K562 (cell line): ENCODE results near the gene CPSF4. TPM values are rescaled to one million over a fixed set of nuclear protein-coding genes. Genes with fewer than 3 reads are reported as not detected.

Experiments used
- BRD4 ChIP-seq: fragments of 200-600 bp; sonication (generic); IDR thresholded peaks from 2 replicates; pipeline ENCODE4 v1.6.1; 2017; ENCODE audit warnings: inconsistent platforms
- CBX1 ChIP-seq: sonication (generic); IDR thresholded peaks from 2 replicates; pipeline ENCODE4 v1.6.1; 2016; ENCODE audit warnings: antibody characterized with exemption, low read depth, mild to moderate bottlenecking
- CBX5 ChIP-seq: IDR thresholded peaks from 2 replicates; pipeline ENCODE4 v1.6.1; 2014; ENCODE audit warnings: low read depth, borderline replicate concordance
- CREB3 ChIP-seq: fragments of 450-650 bp; conservative IDR thresholded peaks from 2 replicates; pipeline ENCODE4 v1.6.1; 2016; ENCODE audit warnings: missing genetic modification characterization, low read depth, mild to moderate bottlenecking, missing compliant biosample characterization, moderate library complexity
- ILF3 ChIP-seq: fragments of 450-650 bp; IDR thresholded peaks from 2 replicates; pipeline ENCODE4 v1.6.1; 2018; ENCODE audit warnings: antibody characterized with exemption, mild to moderate bottlenecking, moderate library complexity, borderline replicate concordance
- KLF13 ChIP-seq: fragments of 450-650 bp; IDR thresholded peaks from 2 replicates; pipeline ENCODE4 v1.6.1; 2016; ENCODE audit warnings: missing genetic modification characterization, low read depth, mild to moderate bottlenecking, missing compliant biosample characterization, moderate library complexity, borderline replicate concordance
- LCOR ChIP-seq: sonication (generic); formaldehyde crosslinking; IDR thresholded peaks from 2 replicates; pipeline ENCODE4 v1.8.0; 2022; ENCODE audit warnings: mild to moderate bottlenecking, missing genetic modification reagents
- MTA2 ChIP-seq: fragments of 450-650 bp; IDR thresholded peaks from 2 replicates; pipeline ENCODE4 v1.6.1; 2016; ENCODE audit warnings: low read depth
- MYNN ChIP-seq, 2 experiments: sonication (generic); formaldehyde crosslinking in 1 of 2; IDR thresholded peaks; 2 replicates each; pipeline versions ENCODE4 v1.5.0 to v1.6.1; 2016 to 2020; ENCODE audit warnings: antibody characterized with exemption in 1 of 2, missing genetic modification reagents in 1 of 2
- PCBP1 ChIP-seq: fragments of 200-400 bp; formaldehyde crosslinking; IDR thresholded peaks from 2 replicates; pipeline ENCODE4 v1.6.1; 2018; ENCODE audit warnings: mild to moderate bottlenecking, low read depth, low read length; ENCODE audit not compliant: poor library complexity, severe bottlenecking
- POLR2G ChIP-seq: fragments of 200-400 bp; formaldehyde crosslinking; IDR thresholded peaks from 2 replicates; pipeline ENCODE4 v1.6.1; 2017; ENCODE audit warnings: low read depth, mild to moderate bottlenecking, antibody characterized with exemption, low read length, moderate library complexity
- RBM25 ChIP-seq: fragments of 200-400 bp; formaldehyde crosslinking; IDR thresholded peaks from 2 replicates; pipeline ENCODE4 v1.6.1; 2018; ENCODE audit warnings: low read length, low read depth, moderate library complexity; ENCODE audit not compliant: severe bottlenecking
- SAP30 ChIP-seq: fragments of 200-600 bp; sonication (generic); IDR thresholded peaks from 2 replicates; pipeline ENCODE4 v1.6.1; 2012; ENCODE audit warnings: borderline replicate concordance, low read depth, mild to moderate bottlenecking, moderate library complexity, low read length, control low read depth, inconsistent platforms; ENCODE audit not compliant: insufficient read depth, poor library complexity, severe bottlenecking
- SMARCA4 ChIP-seq: fragments of 450-650 bp; IDR thresholded peaks from 2 replicates; pipeline ENCODE4 v1.6.1; 2016
- TEAD2 ChIP-seq: fragments of 450-650 bp; IDR thresholded peaks from 2 replicates; pipeline ENCODE4 v1.6.1; 2016; ENCODE audit warnings: missing genetic modification characterization, control low read depth, missing compliant biosample characterization
- ZBED1 ChIP-seq: IDR thresholded peaks from 2 replicates; pipeline ENCODE4 v1.6.1; 2014
- ZBTB17 ChIP-seq: fragments of 450-650 bp; formaldehyde crosslinking; IDR thresholded peaks from 2 replicates; pipeline ENCODE4 v1.4.0; 2020; ENCODE audit warnings: mild to moderate bottlenecking
- ZC3H8 ChIP-seq: fragments of 450-650 bp; IDR thresholded peaks from 2 replicates; pipeline ENCODE4 v1.6.1; 2017
- ZKSCAN1 ChIP-seq: fragments of 150-350 bp; IDR thresholded peaks from 2 replicates; pipeline ENCODE4 v1.6.1; 2016; ENCODE audit warnings: low read depth, low read length
- ZNF431 ChIP-seq: sonication (generic); formaldehyde crosslinking; IDR thresholded peaks from 2 replicates; pipeline ENCODE4 v1.8.0; 2022; ENCODE audit warnings: mild to moderate bottlenecking, missing genetic modification reagents
- ZNF436 ChIP-seq: fragments of 250-450, 450-650 bp; sonication (Bioruptor Pico); formaldehyde crosslinking; IDR thresholded peaks from 2 replicates; pipeline ENCODE4 v1.7.0; 2020; ENCODE audit warnings: mild to moderate bottlenecking
- polyA plus RNA-seq, 8 experiments: library from polyadenylated mRNA; depleted of rRNA in 4 of 8; stranded (reverse) in 5 of 8; unstranded in 3 of 8; fragments of >200 nt; fragmentation: Nextera tagmentation in 2 of 8; fragmentation: Illumina TruSeq in 1 of 8; extraction: Ambion mirVana in 2 of 8; extraction: Trizol in 1 of 8; gene quantifications; 2 replicates each; pipeline versions ENCODE4 v1.2.1 to v1.2.3, GENCODE V29; 2011 to 2014; ENCODE audit warnings: inconsistent platforms in 1 of 8, missing spikeins in 1 of 8
- total RNA-seq, 7 experiments: library from RNA; depleted of rRNA in 6 of 7; stranded (reverse); fragments of >200 nt in 6 of 7; fragmentation: Illumina TruSeq in 2 of 7; extraction: Trizol in 2 of 7; gene quantifications; 2 replicates each; pipeline versions ENCODE4 v1.2.1 to v1.2.3, GENCODE V29; 2011 to 2021; ENCODE audit warnings: low replicate concordance in 1 of 7
- TF ChIP-seq, protein P1 (sequence below): sonication (generic); formaldehyde crosslinking; IDR thresholded peaks from 2 replicates; pipeline ENCODE4 v1.8.0; 2022; ENCODE audit warnings: mild to moderate bottlenecking, missing genetic modification reagents, borderline replicate concordance
- TF ChIP-seq, protein P2 (sequence below): fragments of 250-450 bp; sonication (Bioruptor Pico); IDR thresholded peaks from 2 replicates; pipeline ENCODE4 v1.4.0; 2020; ENCODE audit warnings: mild to moderate bottlenecking, moderate library complexity

CPSF4 gene
- total and polyA plus RNA-seq, 9 of the 15 experiments (the other 6 are each of a cell fraction or from before 2014, with no cell fraction given) = 16.9 to 118 (median 71.7) TPM

DNA sequence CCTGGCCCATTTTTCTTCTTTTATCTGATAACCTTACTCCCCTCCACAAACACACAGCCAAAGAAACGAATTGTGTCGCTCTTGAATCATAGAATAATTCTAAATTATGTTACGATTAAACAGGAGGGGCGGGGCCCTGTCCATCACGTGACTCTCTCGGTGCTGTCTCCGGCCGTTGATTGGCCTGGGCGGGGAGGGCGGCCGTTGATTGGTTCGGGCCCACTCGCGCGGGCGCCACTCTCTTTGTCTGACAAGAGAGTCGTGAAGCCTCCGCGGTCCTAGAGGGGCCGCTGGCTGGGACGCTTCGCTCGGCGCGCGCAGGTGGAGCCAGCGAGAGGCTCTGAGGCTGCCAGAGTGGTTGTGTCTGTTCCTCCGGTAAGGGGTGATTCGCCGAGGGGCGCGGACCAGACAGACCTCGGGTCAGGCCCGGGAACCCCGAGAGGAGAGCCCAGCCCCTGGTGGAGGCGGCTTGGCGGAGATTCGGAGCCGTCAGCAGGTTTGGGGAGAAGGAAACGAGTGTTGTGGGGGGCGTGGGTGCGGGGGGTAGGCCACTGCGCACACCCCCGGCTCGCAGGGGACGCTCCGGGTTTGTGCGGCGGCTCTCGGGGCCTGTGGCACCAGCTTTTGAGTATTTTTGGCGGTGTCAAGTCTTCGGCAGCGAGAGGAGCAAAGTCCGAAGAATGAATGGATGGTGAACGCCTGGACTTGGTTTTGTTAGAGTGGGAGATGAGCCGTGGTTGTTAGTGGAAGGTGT lies 34.0 kb downstream of the CPSF4 start, which contains the start of gene ZNF789 (continued):
- TF ChIP-seq ZKSCAN1 = no peak; the same call in 1 of the 2 replicates
- TF ChIP-seq, protein P1, sequence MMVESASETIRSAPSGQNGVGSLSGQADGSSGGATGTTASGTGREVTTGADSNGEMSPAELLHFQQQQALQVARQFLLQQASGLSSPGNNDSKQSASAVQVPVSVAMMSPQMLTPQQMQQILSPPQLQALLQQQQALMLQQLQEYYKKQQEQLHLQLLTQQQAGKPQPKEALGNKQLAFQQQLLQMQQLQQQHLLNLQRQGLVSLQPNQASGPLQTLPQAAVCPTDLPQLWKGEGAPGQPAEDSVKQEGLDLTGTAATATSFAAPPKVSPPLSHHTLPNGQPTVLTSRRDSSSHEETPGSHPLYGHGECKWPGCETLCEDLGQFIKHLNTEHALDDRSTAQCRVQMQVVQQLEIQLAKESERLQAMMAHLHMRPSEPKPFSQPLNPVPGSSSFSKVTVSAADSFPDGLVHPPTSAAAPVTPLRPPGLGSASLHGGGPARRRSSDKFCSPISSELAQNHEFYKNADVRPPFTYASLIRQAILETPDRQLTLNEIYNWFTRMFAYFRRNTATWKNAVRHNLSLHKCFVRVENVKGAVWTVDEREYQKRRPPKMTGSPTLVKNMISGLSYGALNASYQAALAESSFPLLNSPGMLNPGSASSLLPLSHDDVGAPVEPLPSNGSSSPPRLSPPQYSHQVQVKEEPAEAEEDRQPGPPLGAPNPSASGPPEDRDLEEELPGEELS (CRISPR knock-in tag) = no peak
- no peak for TF ChIP-seq ZNF436
- TF ChIP-seq ZBTB17 (CRISPR knock-in tag) = peak; percentile 92
- TF ChIP-seq KLF13 = peak; percentile 56; the same call in 1 of the 2 replicates
- TF ChIP-seq POLR2G = peak; percentile 98
- TF ChIP-seq SMARCA4 = no peak
- TF ChIP-seq CREB3 (tag) = no peak
- TF ChIP-seq BRD4 = peak; percentile 67; the same call in 1 of the 2 replicates
- no peak; the same call in 1 of the 2 replicates for TF ChIP-seq MYNN (IDR thresholded peaks at IDR 0.05)
- no peak for TF ChIP-seq MYNN (CRISPR knock-in tag; IDR thresholded peaks at IDR 0.05)
- TF ChIP-seq RBM25 = peak; percentile 87
- TF ChIP-seq TEAD2 = no peak
- TF ChIP-seq ZC3H8 = no peak
- TF ChIP-seq ZNF431 (CRISPR knock-in tag) = 0 out of 2 replicates have a peak, but pooled peaks have one; percentile 16
- peak; percentile 97 for TF ChIP-seq SAP30
- peak; percentile 62; the same call in 1 of the 2 replicates for TF ChIP-seq CBX1
- no peak for TF ChIP-seq LCOR (CRISPR knock-in tag)
- no peak for TF ChIP-seq MTA2
- TF ChIP-seq CBX5 = no peak
- no peak; the same call in 1 of the 2 replicates for TF ChIP-seq ZBED1
- peak; percentile 87 for TF ChIP-seq PCBP1
- TF ChIP-seq, protein P2, sequence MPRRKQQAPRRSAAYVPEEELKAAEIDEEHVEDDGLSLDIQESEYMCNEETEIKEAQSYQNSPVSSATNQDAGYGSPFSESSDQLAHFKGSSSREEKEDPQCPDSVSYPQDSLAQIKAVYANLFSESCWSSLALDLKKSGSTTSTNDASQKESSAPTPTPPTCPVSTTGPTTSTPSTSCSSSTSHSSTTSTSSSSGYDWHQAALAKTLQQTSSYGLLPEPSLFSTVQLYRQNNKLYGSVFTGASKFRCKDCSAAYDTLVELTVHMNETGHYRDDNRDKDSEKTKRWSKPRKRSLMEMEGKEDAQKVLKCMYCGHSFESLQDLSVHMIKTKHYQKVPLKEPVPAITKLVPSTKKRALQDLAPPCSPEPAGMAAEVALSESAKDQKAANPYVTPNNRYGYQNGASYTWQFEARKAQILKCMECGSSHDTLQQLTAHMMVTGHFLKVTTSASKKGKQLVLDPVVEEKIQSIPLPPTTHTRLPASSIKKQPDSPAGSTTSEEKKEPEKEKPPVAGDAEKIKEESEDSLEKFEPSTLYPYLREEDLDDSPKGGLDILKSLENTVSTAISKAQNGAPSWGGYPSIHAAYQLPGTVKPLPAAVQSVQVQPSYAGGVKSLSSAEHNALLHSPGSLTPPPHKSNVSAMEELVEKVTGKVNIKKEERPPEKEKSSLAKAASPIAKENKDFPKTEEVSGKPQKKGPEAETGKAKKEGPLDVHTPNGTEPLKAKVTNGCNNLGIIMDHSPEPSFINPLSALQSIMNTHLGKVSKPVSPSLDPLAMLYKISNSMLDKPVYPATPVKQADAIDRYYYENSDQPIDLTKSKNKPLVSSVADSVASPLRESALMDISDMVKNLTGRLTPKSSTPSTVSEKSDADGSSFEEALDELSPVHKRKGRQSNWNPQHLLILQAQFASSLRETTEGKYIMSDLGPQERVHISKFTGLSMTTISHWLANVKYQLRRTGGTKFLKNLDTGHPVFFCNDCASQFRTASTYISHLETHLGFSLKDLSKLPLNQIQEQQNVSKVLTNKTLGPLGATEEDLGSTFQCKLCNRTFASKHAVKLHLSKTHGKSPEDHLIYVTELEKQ (CRISPR knock-in tag) = no peak
- TF ChIP-seq ILF3 = peak; percentile 74; the same call in 1 of the 2 replicates
